ENCODE measurements around the gene PIPOX. TPM values are rescaled to one million over a fixed set of nuclear protein-coding genes. Genes with fewer than 3 reads are reported as not detected.

Gene PIPOX
- total and polyA plus RNA-seq, 9 of the 15 experiments (the other 6 are each of a cell fraction or from before 2014, with no cell fraction given) = 0.15 to 2.2 (median 0.58) TPM; not detected in 2

- FAIRE-seq (no peak), ATAC-seq (no peak), DNase-seq (ENCODE audit: extremely low read depth in 1 of 4, low spot score in 3 of 4) (no peak)
- WGBS (ENCODE audit: insufficient coverage, low coverage, missing lambda C conversion rate) = 2% methylated on average over 11 of the region's 11 CpGs
- Histone ChIP-seq H3K27me3 (ENCODE audit: control insufficient read depth in 2 of 2, insufficient read depth in 2 of 2, low read length in 2 of 2) (peaks cover 29 to 55% of the 10 kb centered on the region in 2 experiments), H3K4me3 (no peak overlapping the region), H3K36me3 (ENCODE audit: control insufficient read depth, insufficient read depth, low read length) (no peaks in the 10 kb centered on the region), H3K79me2 (ENCODE audit: control insufficient read depth, insufficient read depth, low read length) (no peaks in the 10 kb centered on the region), H2AFZ (ENCODE audit: low read depth, low read length) (no peak overlapping the region), H3K9ac (ENCODE audit: insufficient read depth in 1 of 2, low read depth in 2 of 2, low read length in 2 of 2) (no peak overlapping the region), H4K20me1 (replicated peaks; ENCODE audit: control insufficient read depth, insufficient read depth, low read length) (peaks cover 3% of the 10 kb centered on the region; the same call in 1 of the 2 replicates), H3K9me3 (replicated peaks; ENCODE audit: control insufficient read depth, insufficient read depth, low read depth, low read length) (peaks cover 1% of the 10 kb centered on the region; the same call in 1 of the 2 replicates), H3K4me2 (ENCODE audit: insufficient read depth, low read length) (no peak overlapping the region), H3K27ac (ENCODE audit: extremely low read depth, low read depth, low read length) (no peak overlapping the region), H3K9me1 (ENCODE audit: control insufficient read depth, insufficient read depth, low read length) (no peaks in the 10 kb centered on the region), H3K4me1 (replicated peaks in 1 of 2; ENCODE audit: control insufficient read depth in 2 of 2, insufficient read depth in 2 of 2, low read length in 2 of 2) (no peaks in the 10 kb centered on the region)
- ChIA-PET POLR2A (interaction anchor here (1.1 kb wide), 1 partner anchor 13 kb away, joined by 4 read pairs; no protein-coding TSS in a partner anchor), CTCF (ENCODE audit: low intra/inter-chr PET ratio) (no interaction called here)
- BruUV-seq (replicated peaks) = no TSS peak
- intact Hi-C loops (cut with micrococcal nuclease) = no loop called here
- in situ Hi-C loops (cut with MboI) = no loop called here
- TF ChIP-seq ZNF609 (CRISPR knock-in tag; IDR thresholded peaks at IDR 0.05; ENCODE audit: borderline replicate concordance) = no peak
- no peak for TF ChIP-seq MTA2 (IDR thresholded peaks at IDR 0.05; ENCODE audit: low read depth)
- no peak for TF ChIP-seq FOXK1 (CRISPR knock-in tag; IDR thresholded peaks at IDR 0.05; ENCODE audit: borderline replicate concordance)
- no peak for TF ChIP-seq RBM22 (IDR thresholded peaks at IDR 0.05; ENCODE audit: low read depth, low read length, poor library complexity, severe bottlenecking)
Measured at GRCh38 chr17:29032013-29032856, 10.7 kb upstream of the PIPOX start.

All from K562 (cell line).